ENCODE data around the gene THSD4.

THSD4 gene

GRCh38 chr15:71180986-71181853 is 65.9 kb downstream of the THSD4 start:
- in situ Hi-C loops (cut with HindIII; ENCODE audit: low sequenced_read_pairs), result no loop called here

- in situ Hi-C loops (cut with HindIII; ENCODE audit: low sequenced_read_pairs), result no loop called here
Observed at GRCh38 chr15:71182522-71182921, 67.3 kb downstream of the THSD4 start.

- in situ Hi-C loops (cut with HindIII; ENCODE audit: low sequenced_read_pairs), result no loop called here
Observed at GRCh38 chr15:71183063-71183462, 67.8 kb downstream of the THSD4 start.

- in situ Hi-C loops (cut with HindIII; ENCODE audit: low sequenced_read_pairs), result no loop called here
Observed at GRCh38 chr15:71185706-71186105, 70.4 kb downstream of the THSD4 start.

GRCh38 chr15:71186267-71186666 is 71.0 kb downstream of the THSD4 start:
- in situ Hi-C loops (cut with HindIII; ENCODE audit: low sequenced_read_pairs), result no loop called here

GRCh38 chr15:71187078-71187477 is 71.8 kb downstream of the THSD4 start:
- in situ Hi-C loops (cut with HindIII; ENCODE audit: low sequenced_read_pairs), result no loop called here

GRCh38 chr15:71187526-71187925 is 72.3 kb downstream of the THSD4 start:
- in situ Hi-C loops (cut with HindIII; ENCODE audit: low sequenced_read_pairs), result no loop called here

GRCh38 chr15:71189718-71190117 is 74.4 kb downstream of the THSD4 start:
- in situ Hi-C loops (cut with HindIII; ENCODE audit: low sequenced_read_pairs), result no loop called here

- in situ Hi-C loops (cut with HindIII; ENCODE audit: low sequenced_read_pairs), result no loop called here
Observed at GRCh38 chr15:71191296-71191695, 76.0 kb downstream of the THSD4 start.

GRCh38 chr15:71192816-71193215 is 77.5 kb downstream of the THSD4 start:
- in situ Hi-C loops (cut with HindIII; ENCODE audit: low sequenced_read_pairs), result no loop called here

GRCh38 chr15:71194286-71194685 is 79.0 kb downstream of the THSD4 start:
- in situ Hi-C loops (cut with HindIII; ENCODE audit: low sequenced_read_pairs), result no loop called here

GRCh38 chr15:71195242-71195641 is 80.0 kb downstream of the THSD4 start:
- in situ Hi-C loops (cut with HindIII; ENCODE audit: low sequenced_read_pairs), result no loop called here

- in situ Hi-C loops (cut with HindIII; ENCODE audit: low sequenced_read_pairs), result no loop called here
Observed at GRCh38 chr15:71197620-71198019, 82.3 kb downstream of the THSD4 start.

- in situ Hi-C loops (cut with HindIII; ENCODE audit: low sequenced_read_pairs), result no loop called here
Observed at GRCh38 chr15:71198846-71199245, 83.6 kb downstream of the THSD4 start.

GRCh38 chr15:71199384-71200351 is 84.4 kb downstream of the THSD4 start:
- in situ Hi-C loops (cut with HindIII; ENCODE audit: low sequenced_read_pairs), result no loop called here

GRCh38 chr15:71201477-71201876 is 86.2 kb downstream of the THSD4 start:
- in situ Hi-C loops (cut with HindIII; ENCODE audit: low sequenced_read_pairs), result no loop called here

- in situ Hi-C loops (cut with HindIII; ENCODE audit: low sequenced_read_pairs), result no loop called here
Observed at GRCh38 chr15:71202712-71203111, 87.4 kb downstream of the THSD4 start.

GRCh38 chr15:71203586-71204474 is 88.6 kb downstream of the THSD4 start:
- in situ Hi-C loops (cut with HindIII; ENCODE audit: low sequenced_read_pairs), result no loop called here

GRCh38 chr15:71207141-71207540 is 91.9 kb downstream of the THSD4 start:
- in situ Hi-C loops (cut with HindIII; ENCODE audit: low sequenced_read_pairs), result no loop called here

GRCh38 chr15:71212146-71212545 is 96.9 kb downstream of the THSD4 start:
- in situ Hi-C loops (cut with HindIII; ENCODE audit: low sequenced_read_pairs), result loop anchor here (5.0 kb wide), 2 partner anchors 40 to 75 kb away; no protein-coding TSS in a partner anchor

Data from endothelial cell of hepatic sinusoid (primary cell).